NT2/D1 (cell line): ENCODE data around the gene PGP.

ENCODE experiments used
- SUZ12 ChIP-seq: IDR thresholded peaks from 2 replicates; pipeline ENCODE4 v1.6.1; 2011; ENCODE audit not compliant: insufficient read length, insufficient read depth; ENCODE audit errors: extremely low read depth
- YY1 ChIP-seq: IDR thresholded peaks from 2 replicates; pipeline ENCODE4 v1.6.1; 2011; ENCODE audit not compliant: insufficient read length, insufficient read depth
- ZNF274 ChIP-seq: IDR thresholded peaks from 2 replicates; pipeline ENCODE4 v1.6.1; 2011; ENCODE audit warnings: mild to moderate bottlenecking, low read depth, low read length

DNA sequence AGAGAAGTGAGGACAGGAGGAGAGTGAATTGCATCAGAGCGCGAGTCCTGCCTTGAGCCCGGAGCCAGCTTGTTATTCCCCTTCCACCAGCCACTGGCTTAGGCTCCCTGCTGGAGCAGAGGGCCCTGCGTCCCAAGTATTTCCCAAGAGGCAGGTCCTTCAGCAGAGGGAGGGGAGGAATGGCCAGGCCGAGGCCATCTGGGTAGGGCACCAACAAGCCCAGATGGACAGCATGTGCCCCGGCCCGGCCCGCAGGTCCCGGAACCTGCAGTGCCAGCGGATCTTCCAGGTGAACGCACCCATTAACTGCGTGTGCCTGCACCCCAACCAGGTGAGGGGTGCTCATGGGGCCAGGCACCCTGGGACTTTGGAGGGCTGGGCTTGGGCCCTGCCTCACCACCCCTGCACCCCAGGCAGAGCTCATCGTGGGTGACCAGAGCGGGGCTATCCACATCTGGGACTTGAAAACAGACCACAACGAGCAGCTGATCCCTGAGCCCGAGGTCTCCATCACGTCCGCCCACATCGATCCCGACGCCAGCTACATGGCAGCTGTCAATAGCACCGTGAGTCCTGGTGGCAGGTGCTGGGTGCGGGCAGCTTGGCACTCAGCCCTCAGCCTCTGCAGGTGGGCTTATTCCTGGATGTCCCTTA, 7.7 kb downstream of the PGP start:
- TF ChIP-seq YY1: no peak
- TF ChIP-seq ZNF274: no peak
- no peak for TF ChIP-seq SUZ12
